A673 (cell line): Measurements from ENCODE around the gene ARHGAP15. TPM values are rescaled to one million over a fixed set of nuclear protein-coding genes. Genes with fewer than 3 reads are reported as not detected.

Experiments
- BruUV-seq: library from RNA; stranded (reverse); fragments of 400-500 nt; replicated peaks from 2 replicates; lab custom pipeline; 2021; lab: Mats Ljungman, UMichigan
- CTCF ChIA-PET: fragments of 300-600 bp; sonication (Branson Sonifier 250); formaldehyde crosslinking; loops from one replicate; lab custom pipeline; 2022; ENCODE audit warnings: antibody characterized with exemption; lab: Charles Lee
- POLR2A ChIA-PET: fragments of 300-600 bp; sonication (Branson Sonifier 250); formaldehyde crosslinking; loops from one replicate; lab custom pipeline; 2022; ENCODE audit warnings: antibody characterized with exemption; ENCODE audit not compliant: low non-redundant PET; lab: Charles Lee
- DNase-seq: peaks from one replicate; pipeline ENCODE4 v3.0.0-alpha.2; 2015; ENCODE audit warnings: low spot score
- H3K27ac ChIP-seq: fragments of 200-600 bp; sonication (generic); 2 replicates; pipeline ENCODE4 v1.5.1; 2016; ENCODE audit warnings: mixed run types, low read depth, mild to moderate bottlenecking, mixed read lengths, antibody characterized with exemption, low read length; ENCODE audit not compliant: poor library complexity, severe bottlenecking
- H3K27me3 ChIP-seq: fragments of 200-600 bp; sonication (generic); replicated peaks from 2 replicates; pipeline ENCODE4 v1.6.1; 2017; ENCODE audit warnings: mixed run types, low read depth, mild to moderate bottlenecking, mixed read lengths, antibody characterized with exemption, low read length; ENCODE audit not compliant: insufficient read depth, poor library complexity
- H3K36me3 ChIP-seq: fragments of 200-600 bp; sonication (generic); 2 replicates; pipeline ENCODE4 v1.6.1; 2016; ENCODE audit warnings: mixed run types, mild to moderate bottlenecking, mixed read lengths, antibody characterized with exemption, low read length; ENCODE audit not compliant: insufficient read depth, poor library complexity, severe bottlenecking
- H3K4me1 ChIP-seq: fragments of 200-600 bp; sonication (generic); 2 replicates; pipeline ENCODE4 v1.6.1; 2017; ENCODE audit warnings: mixed run types, mild to moderate bottlenecking, mixed read lengths, antibody characterized with exemption, low read length; ENCODE audit not compliant: insufficient read depth, poor library complexity, severe bottlenecking
- H3K4me3 ChIP-seq: fragments of 200-600 bp; sonication (generic); 2 replicates; pipeline ENCODE4 v1.5.1; 2016; ENCODE audit warnings: low read depth, mixed run types, mild to moderate bottlenecking, mixed read lengths, low read length; ENCODE audit not compliant: poor library complexity, severe bottlenecking
- H3K9me3 ChIP-seq: fragments of 200-600 bp; sonication (generic); 2 replicates; pipeline ENCODE4 v1.6.1; 2016; ENCODE audit warnings: mixed run types, low read depth, mild to moderate bottlenecking, mixed read lengths, antibody characterized with exemption, low read length; ENCODE audit not compliant: poor library complexity, severe bottlenecking
- EZH2 ChIP-seq: fragments of 200-600 bp; sonication (generic); IDR thresholded peaks from 2 replicates; pipeline ENCODE4 v1.6.1; 2017; ENCODE audit warnings: borderline replicate concordance, low read depth, mild to moderate bottlenecking, mixed read lengths, antibody characterized with exemption, low read length; ENCODE audit not compliant: poor library complexity, severe bottlenecking
- intact Hi-C: fragments of 100-400 bp; cut with micrococcal nuclease; formaldehyde crosslinking; loops from one replicate; pipeline ENCODE4 v1.10.0; 2022; ENCODE audit not compliant: unreplicated experiment
- total RNA-seq: library from RNA; stranded (reverse); gene quantifications from 2 replicates; pipeline ENCODE4 v1.2.3, GENCODE V29; 2021
- TF ChIP-seq, protein P1 (sequence below): fragments of 300-800, 200-600 bp; sonication (generic); conservative IDR thresholded peaks from 2 replicates; pipeline ENCODE4 v1.5.1; 2017; ENCODE audit warnings: low read depth, mild to moderate bottlenecking, antibody characterized with exemption, low read length, moderate library complexity, mixed read lengths

ARHGAP15 gene
- total RNA-seq, 1 experiment from 2014 or later: not detected

DNA sequence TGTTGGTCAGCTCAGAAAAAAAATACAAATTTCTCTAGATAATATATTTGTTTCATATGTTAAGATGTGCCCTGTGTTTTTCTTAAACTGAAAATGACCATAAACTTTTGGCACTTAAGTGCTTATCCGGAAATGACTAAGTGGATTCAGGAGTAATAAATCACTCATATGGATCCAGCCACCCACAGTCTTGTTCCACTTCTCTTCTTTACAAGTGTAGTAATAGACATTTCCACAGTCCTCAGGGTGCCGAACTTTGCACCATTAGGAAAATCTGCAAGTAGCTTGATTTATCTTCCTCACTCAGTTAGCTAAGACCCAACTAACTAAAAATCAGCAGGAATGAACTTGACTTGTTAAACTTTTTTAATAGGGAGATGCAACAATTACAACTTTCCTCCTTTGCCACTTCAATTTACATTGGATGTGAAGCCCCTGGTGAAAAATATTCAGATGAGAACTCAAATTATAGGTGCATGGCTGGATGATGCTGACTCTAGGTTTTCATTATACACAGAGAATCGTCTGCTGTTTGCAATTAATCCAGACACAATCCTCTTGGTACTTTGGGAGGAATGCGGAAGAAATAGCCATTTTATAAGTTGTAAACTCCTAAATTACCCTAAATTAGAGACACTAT lies 322.5 kb downstream of the ARHGAP15 start:
- BruUV-seq: no TSS peak
- Histone ChIP-seq H3K4me1 (peaks cover 32% of the 10 kb centered on the region), H3K27me3 (no peaks in the 10 kb centered on the region), H3K4me3 (peak overlapping the region; percentile 9), H3K9me3 (no peaks in the 10 kb centered on the region), H3K36me3 (no peaks in the 10 kb centered on the region), H3K27ac (peak overlapping the region; percentile 17)
- ChIA-PET CTCF (no interaction called here), POLR2A (no interaction called here)
- peak; percentile 97 for DNase-seq
- TF ChIP-seq, protein P1, sequence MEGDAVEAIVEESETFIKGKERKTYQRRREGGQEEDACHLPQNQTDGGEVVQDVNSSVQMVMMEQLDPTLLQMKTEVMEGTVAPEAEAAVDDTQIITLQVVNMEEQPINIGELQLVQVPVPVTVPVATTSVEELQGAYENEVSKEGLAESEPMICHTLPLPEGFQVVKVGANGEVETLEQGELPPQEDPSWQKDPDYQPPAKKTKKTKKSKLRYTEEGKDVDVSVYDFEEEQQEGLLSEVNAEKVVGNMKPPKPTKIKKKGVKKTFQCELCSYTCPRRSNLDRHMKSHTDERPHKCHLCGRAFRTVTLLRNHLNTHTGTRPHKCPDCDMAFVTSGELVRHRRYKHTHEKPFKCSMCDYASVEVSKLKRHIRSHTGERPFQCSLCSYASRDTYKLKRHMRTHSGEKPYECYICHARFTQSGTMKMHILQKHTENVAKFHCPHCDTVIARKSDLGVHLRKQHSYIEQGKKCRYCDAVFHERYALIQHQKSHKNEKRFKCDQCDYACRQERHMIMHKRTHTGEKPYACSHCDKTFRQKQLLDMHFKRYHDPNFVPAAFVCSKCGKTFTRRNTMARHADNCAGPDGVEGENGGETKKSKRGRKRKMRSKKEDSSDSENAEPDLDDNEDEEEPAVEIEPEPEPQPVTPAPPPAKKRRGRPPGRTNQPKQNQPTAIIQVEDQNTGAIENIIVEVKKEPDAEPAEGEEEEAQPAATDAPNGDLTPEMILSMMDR: no peak
- no peak for TF ChIP-seq EZH2
- intact Hi-C loops: no loop called here

- Histone ChIP-seq H3K27me3 (no peaks in the 10 kb centered on the region), H3K9me3 (no peaks in the 10 kb centered on the region), H3K36me3 (no peaks in the 10 kb centered on the region), H3K4me1 (peaks cover 32% of the 10 kb centered on the region), H3K4me3 (no peak overlapping the region), H3K27ac (no peak overlapping the region)
- intact Hi-C loops: no loop called here
- DNase-seq: no peak
- no peak for TF ChIP-seq EZH2
- TF ChIP-seq, protein P1: no peak
- CTCF ChIA-PET: no interaction called here
- POLR2A ChIA-PET: no interaction called here
- no TSS peak for BruUV-seq
Measured at GRCh38 chr2:143452817-143453451, 323.7 kb downstream of the ARHGAP15 start.

DNA sequence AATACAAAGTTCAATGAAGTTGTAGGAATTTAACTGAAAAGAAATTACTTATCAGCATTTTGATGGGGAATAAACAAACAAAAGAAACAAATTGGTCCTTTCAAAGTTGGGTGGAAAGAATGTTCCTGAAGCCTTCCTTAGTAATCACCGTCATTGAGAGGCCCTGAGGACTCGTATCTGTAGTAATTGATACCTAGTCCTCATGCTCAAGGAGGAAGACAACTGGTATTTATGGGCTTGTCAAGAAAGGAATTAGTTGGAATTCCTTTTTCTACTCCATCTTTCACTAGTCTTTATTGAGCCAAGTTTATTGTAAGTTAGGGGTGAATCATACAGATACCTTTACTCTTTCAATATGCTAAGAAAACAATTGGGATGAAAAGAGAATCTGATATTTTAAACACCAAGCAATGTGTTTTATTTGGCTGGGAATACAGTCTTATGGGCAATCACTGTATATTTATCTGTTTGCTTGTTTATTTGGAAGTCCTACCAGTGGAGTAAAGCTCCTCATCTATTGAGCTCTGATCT lies 324.8 kb downstream of the ARHGAP15 start:
- Histone ChIP-seq H3K4me1 (peaks cover 37% of the 10 kb centered on the region), H3K9me3 (no peaks in the 10 kb centered on the region), H3K27me3 (no peaks in the 10 kb centered on the region), H3K4me3 (no peak overlapping the region), H3K27ac (no peak overlapping the region), H3K36me3 (no peaks in the 10 kb centered on the region)
- no TSS peak for BruUV-seq
- DNase-seq: no peak
- ChIA-PET CTCF (no interaction called here), POLR2A (no interaction called here)
- intact Hi-C loops: no loop called here
- TF ChIP-seq EZH2: no peak
- TF ChIP-seq, protein P1: no peak
